HUDEP-2 (cell line): Measurements from ENCODE around the gene GABRB2.
"Not testable (repeated sequence)": the region's sequence is repeated elsewhere in the genome, so short reads cannot be mapped to it uniquely, and the experiment has no call there.

Experiments used
- DNase-seq, 76 experiments: peaks; one replicate each; lab custom pipeline; 2025; ENCODE audit not compliant: unreplicated experiment in 76 of 76; lab: John Stamatoyannopoulos, UW

The GABRB2 gene

DNA sequence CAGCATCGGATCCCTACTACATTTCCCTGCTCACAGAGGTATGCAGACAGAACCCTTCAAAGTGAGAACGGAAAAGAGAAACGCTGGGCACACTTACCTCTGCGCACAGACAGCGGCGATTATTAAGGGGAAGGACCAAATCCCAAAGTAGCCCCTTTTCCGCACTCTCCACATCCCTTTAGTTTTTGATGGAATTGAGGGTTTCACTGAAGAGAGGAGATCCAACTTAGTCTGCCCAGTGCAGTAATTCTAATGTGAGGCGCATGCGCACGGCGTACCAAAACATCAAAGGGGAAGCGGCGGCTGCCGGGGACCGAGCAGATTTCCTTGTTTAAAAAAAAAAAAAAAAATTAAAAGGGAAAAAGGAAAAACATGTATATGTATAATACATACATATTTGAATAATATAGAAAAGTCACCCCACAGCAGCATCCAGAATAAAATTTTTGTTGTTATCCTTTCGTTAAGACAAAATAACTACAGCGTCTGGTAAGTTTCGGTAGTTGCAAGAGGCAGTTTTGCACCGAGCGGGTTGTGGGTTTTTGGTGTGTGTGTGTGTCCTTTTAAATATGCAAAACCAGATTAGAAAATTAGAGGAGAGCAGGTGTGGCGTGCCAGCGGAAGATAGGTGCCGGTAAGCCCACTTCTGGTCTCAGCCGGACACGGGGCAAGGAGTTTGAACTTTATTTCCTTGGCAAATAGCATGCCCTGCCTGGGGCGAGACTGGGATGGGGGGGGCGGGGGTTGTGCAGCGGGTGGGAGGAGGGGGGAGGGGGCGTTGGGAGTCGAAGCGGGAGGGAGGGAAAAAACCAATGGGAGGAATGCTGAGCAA, at the start of gene GABRB2:
GABRB2 (minus strand) TSS at position 256 of the 832 bp plus-strand sequence; CDS start at position 174, 82 bp downstream.
- DNase-seq: peak in 11 of 76 experiments; percentile 3 to 42 (median 14)

DNA sequence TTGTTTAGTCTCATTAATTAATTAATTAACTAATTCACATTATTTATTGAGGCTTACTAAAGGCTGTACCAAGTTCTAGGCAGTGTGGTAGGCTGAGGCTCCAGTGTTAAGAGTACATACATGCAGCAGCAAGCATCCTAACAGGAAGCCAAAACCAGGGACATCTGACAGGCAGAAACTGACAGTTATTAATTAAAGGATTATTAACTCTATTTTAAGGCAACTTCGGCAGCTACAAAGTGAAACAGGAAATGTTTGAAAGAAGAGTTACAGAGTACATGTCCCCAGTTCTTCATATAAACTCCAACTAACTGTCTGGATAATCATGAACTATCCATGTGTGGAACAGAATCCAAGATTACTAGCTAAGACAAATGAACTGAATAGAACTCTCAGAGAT, 39.3 kb upstream of the GABRB2 start:
- DNase-seq: no peak

DNA sequence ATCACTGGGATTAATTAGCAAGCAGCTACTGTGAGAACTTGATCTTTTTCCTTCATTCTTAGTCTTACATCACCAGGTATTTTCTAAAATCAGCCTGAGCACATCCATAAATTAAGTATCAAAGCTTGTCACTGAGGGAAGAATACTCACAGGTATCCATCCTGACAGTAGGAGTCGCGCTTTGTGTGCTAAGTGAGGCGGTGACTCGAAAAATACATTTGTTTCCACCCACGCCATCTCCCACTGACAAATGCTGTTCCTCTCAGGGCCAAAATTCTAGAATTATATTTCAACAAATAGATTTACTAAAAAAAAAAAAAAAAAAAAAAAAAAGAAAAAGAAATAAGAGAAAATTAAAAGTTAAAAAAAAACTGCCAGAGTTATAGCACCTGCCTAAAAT, 34.1 kb upstream of the GABRB2 start:
- peak in 1 of 76 experiments; percentile 11 for DNase-seq

DNA sequence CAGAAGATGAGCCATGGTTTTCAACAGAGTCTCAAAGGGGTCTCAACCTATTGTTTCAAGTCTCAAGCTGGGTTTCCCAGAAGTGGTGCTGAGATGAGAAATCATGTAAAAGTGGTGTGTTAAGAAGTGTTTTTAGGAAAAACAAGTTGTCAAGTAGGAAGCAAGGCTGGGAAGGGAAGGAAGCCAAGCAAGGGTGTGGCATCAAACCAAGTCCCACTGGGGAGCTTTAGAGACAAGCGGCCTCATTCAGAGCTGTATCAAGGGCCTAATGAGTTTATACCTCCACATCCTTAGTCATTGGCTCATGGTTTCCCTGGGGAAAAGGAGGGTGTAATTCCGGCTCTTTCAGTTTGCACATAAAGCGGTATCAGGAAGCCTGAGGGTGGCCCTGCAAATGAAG, 26.4 kb upstream of the GABRB2 start:
- DNase-seq: no peak

DNA sequence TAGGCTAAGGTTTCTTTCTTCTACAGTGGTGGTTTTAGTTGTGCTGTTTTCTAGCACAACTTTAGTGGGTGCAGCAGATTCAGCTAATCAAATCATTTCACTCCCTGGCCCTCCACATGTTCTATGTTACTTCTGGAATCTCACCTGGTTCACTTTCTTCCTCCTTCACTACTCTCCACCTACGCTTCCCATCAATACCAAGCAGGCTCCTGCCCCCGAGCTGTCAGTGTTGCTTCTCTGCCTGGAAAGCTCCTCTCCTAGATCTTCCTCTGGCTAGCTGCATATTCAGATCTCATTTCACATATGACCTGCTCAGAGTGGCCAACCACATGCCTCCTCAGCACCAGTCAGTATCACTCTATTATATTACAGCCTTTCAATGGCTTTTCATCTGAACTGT, 19.6 kb upstream of the GABRB2 start:
- DNase-seq: no peak

DNA sequence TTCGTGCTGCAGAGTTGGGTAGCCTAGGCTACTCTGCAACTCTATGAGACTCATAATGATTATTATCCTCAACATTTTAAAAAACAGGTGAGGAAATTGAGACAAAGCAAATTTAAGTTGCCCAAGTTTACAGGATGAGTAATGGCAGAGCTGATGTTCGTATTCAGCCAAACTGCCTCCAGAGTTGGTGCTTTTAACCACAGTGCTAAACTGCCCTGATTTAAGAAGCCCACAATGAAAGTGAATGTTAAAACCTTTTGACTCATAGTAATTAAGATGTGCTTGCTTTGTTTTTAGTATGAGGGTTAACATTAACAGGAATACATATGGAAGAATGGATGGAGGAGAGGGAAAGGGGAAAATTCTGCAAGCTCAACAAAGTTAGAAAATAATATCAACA, 15.9 kb upstream of the GABRB2 start:
- DNase-seq: no peak

DNA sequence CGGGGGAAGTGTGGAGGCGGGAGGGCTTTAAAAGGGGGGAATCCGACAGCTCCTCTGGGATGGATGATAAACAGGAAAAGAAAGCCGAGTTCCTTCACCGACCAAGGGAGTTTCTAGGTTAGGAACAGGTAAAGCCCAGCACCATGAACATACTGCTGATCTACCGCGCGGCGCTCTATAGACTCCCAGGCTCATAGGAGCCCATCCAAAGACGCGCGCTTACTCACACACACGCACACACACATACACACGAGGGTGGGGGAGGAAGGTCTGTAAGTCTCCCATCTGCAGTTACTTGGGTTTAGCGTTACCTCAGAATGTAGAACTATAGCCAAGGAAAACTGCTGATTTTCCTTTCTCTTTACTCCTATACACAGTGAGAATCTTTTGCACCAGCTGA, 2.6 kb upstream of the GABRB2 start:
- DNase-seq: no peak

DNA sequence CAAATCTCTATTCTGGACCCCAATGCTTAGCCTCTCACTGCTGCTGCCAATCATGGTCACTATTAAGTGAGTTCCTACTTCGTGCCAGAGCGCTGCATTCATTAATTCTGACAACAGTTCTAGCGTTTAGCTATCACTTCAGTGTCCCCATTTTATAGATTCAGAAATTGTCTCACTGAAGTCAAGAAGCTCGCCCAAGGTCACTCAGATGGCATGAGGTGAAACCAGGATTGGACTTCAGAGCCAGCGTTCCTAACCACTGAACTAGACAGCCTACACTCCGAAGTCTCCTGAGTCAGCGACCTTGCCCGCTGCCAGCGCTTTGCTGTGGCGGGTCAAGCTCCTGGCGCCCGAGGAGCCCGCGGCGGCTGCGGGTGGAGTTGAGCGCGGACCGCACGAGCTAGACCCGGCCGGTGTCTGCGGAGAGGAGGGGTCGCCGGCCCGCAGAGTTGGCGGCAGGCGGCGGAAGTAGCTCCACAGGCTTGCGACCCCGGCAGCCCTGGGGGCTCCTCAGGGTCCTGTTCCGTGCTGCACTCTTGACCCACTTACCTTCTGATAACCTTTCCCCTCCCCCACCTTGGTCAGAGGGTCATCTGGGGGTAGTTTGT, 2.1 kb upstream of the GABRB2 start:
- DNase-seq: no peak

DNA sequence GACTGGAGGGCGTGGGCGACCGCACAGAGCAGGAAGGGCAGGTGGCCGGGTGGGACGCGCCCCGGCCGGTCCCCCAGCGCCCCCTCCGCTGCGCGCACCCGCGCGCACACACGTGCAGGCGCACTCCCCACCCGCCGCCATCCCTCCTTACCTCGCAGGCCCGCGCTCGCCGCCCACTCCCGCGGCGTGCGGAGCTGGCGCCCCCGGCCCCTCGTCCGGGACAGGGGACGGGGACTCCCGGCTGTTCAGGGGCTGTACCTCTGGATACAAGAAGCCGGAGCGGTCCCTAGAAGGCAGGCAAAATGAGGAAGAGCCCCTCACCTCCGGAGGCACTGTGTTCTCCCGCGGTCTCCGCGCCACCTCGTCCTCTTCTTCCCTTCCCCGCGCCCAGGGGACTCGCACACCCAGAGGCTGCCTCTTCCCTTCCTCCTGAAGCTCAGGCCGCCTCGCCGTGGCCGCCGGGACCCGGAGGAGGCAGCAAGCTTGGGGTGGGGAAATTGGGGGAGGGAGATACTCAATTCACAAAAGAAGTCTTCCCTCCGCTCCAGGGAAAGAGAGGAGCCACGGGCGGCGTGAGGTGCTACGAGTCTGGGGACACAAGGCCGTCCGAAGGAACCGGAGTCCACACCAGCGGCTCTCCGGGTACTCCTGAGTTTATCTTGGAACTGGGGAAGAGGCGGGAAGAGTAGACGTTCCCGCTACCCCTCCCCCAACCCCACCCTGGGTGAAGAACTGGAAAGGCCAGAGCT, 1.4 kb upstream of the GABRB2 start:
- DNase-seq: no peak

DNA sequence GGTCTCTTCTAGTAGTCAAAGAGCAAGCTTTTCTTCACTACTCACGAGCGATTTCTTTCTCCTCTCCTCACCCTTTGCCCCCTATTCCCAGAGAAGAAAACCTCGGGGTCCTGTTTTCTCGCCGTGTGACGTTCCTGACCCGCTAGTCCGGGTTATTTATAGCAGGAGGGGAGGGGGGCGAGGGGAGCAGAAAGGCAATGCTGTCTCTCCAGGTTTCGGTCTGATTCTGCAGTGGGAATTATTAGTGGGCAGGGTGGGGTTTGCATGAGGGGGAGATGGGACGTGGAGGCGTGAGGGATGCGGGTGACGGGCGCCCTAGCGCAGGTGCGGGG, 847 bp upstream of the GABRB2 start:
- DNase-seq: no peak

DNA sequence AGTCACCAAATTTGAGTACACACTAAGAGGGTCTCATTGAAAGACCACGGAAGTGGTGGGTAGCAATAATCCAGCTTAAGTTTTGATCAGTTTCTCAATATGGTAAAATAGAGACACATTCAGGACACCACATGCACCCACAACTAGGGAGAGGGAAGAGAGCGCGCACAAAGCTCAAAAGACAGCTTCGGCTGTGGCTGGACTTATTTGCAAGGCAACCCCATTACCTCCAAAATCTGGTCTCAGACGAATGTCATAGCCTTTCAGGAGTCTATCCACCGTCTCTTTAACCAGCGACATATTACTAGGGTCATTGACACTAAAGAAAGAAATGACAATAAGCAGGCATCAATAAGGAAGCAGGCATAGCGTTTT, 443 bp downstream of the GABRB2 start:
- DNase-seq: no peak

DNA sequence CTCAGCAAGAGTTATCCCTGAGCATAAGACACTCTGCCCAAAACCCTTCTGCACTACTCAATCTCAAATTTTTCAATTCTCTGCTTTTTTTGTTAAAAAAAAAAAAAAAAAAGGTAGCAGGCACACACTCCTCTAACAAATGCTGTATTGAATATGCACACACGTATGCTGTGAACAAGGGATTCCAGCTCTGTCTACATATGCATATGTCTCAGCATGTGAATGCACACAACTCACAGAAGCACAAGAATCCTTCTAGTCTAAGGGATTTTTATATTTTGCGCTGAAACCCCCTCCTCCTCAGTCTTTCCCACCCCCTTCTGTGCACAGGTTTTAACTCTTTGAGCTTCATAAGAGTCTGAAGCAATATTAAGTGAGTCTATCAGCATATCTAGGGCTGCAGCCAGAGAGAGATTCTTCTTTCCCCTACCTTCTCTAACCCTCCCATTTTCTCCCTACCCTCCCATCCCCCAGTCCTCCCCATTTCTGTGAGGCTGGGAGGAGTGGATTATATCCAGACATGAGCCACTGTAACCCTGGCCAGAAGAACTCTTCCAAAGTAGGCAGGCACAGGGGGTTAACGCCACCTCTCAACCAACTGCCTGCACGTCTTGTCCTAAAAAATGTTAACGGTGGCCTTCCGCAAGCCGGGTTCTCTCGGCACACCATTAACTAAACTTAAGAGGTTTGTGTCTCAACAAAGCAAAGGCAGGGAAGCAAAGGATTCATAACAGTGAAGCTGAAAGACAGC, 1.0 kb downstream of the GABRB2 start:
- no peak for DNase-seq

DNA sequence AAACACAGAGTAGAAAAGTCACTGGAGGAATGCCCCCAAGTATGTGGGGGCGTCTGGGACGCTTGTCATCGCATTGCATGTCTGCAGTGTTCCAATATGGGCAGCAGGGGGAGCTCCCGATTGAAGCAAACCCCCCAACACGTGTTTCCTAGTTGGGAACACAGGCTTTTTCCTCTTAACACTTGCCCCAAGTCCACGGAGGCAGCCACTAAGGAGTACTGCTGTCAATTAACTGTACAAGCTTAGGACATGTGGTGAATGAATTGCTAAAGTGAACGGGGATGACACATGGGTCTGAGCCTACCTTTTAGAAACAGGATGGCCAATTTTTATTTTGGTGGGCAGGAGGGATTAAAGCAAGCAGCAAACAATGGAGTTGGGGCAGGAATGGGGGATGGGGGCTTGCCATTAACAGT, 2.2 kb downstream of the GABRB2 start:
- peak in 18 of 76 experiments; percentile 0 to 40 (median 9) for DNase-seq

DNA sequence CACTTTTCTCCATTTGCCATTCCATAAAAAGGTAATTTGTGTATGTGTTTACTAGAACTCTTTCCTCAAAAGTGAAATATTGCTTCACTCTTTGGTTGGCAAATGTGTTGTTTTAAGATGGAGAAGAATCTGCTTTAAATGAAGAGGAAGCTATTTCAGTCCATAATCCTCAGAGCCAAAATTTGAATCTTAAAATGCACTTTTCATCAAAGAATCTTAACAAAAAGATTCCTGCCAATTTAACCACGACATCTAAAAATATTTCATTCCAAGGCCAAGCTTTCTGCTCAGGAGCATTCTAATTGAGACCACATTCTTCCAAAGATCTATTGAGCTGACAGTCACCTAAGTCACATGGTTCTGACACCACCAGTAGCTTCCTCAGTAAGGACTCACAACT, 7.5 kb downstream of the GABRB2 start:
- DNase-seq: no peak

DNA sequence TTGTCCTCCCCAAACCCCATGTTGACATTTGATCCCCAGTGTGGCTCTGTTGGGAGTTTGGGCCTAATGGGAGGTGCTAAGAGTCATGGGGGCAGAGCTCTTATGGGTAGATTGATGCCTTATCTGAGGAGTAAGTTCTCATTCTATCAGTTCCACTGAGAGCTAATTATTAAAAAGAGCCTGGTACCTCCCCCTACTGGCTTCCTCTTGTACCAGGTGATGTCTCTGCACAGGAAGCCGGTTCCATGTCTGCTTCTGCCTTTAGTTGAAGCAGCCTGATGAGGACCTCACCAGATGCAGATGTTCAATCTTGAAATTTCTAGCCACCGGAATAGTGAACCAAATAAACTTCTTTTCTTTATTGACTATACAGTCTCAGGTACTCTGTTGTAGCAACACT, 10.8 kb downstream of the GABRB2 start:
- DNase-seq: no peak

DNA sequence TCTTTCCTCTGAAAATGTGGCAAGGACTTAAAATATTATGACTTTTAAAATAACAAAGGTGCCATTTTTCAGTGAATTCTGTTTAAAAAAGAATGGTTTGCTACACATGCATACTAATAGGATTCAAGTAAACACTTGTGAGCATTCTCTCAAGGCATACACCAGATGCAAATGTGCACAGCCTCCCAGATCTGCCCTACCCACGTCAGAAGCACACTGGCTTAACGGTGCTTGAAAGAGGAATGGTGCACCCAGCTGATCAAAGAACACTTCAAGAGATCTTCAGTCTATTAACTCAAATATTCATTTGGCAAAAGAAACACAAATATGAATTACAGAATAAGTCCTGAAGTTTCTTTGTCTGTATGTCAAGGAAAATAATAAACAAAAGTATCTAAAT, 15.8 kb downstream of the GABRB2 start:
- no peak for DNase-seq

DNA sequence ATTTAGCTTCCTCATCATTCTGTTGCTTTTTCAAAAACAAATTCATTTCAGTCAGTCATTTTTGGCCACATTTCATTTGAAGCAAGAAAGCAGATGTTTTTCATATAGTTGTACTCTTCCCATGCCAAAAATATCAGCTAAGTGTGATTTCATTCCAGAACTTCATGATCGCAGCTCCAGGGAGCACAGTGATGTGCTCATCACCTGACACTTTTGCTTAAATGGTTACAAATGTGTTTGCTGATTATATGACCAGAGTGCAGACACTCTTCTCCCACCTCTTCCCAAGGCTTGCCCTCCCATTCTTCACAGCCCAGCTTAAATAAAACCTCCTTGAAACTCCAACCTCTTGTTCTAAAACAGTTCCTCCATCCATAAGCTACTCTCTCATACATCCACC, 32.6 kb downstream of the GABRB2 start:
- DNase-seq: no peak

DNA sequence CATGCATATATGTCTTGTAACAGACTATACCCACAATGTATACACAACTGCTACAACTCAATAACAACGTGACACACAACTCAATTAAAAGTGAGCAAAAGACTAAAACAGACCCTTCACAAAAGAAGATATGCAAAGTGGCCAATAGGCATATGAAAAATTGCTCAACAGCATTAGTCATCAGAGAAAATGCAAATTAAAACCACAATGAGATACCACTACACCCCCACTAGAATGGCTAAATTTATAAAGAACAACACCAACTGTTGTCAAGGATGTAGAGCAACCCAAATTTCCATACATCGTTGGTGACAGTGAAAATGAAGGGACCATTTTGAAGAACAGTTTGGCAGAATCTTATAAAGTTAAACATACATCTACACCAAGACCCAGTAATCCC, 38.9 kb downstream of the GABRB2 start:
- DNase-seq: no peak

DNA sequence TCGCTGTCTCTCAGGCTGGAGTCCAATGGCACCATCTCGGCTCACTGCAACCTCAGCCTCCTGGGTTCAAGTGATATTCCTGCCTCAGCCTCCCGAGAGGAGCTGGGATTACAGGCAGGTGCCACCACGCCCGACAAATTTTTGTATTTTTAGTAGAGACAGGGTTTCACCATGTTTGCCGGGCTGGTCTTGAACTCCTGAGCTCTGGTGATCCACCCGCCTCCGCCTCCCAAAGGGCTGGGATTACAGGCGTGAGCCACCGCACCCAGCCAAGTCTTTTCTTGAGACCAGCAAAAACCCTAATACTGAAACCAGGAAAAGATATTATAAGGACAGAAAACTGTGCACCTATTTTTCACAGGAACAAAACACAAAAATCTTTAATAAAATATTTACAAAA, 41.4 kb downstream of the GABRB2 start:
- not testable (repeated sequence) for DNase-seq

DNA sequence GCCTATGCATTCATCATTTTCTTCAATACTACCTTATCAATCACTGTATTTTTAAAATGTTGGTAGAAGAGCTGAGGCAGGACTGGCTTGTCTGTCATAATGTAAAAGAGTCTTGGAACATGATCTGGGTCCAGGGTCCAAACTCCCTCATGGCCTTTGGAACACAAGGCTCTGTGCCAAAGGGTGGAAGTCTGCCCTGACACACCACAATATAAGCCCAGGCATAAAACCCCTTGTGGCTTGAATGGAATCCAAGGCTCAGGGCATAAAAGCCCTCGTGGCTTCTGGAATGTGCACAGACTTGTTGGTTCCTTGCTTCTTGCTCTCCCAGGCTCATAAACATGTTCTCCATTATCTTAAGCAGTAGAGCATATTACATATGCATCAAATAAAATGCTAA, 48.0 kb downstream of the GABRB2 start:
- DNase-seq: no peak

DNA sequence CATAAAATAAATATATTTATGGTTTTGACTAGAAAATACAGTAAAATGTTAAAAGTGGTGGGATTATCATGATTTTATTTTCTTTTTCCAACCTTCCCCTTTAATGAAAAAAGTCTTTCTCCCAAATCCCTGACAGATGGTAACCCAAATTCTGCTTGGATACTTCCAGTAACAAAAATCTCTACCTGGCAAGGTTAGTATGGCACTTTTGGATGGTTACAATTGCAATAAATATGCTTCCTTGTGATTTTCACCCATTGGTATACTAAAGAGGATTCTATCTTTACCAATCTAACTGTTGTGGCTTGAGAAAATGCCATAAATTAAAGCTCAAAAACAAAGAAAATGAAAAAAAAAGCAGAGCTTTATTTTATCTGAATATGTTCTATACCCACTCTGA, 62.8 kb downstream of the GABRB2 start:
- DNase-seq: no peak
